ENCODE data around the gene HOOK2. TPM values are rescaled to one million over a fixed set of nuclear protein-coding genes. Genes with fewer than 3 reads are reported as not detected.
A peak's percentile ranks its signal among the peaks of the same experiment; 100 is the strongest.

Gene HOOK2
- polyA plus RNA-seq: 28.4 and 44.3 TPM in 2 replicates
- 14.9 and 16.1 TPM in 2 replicates for polyA minus RNA-seq

DNA sequence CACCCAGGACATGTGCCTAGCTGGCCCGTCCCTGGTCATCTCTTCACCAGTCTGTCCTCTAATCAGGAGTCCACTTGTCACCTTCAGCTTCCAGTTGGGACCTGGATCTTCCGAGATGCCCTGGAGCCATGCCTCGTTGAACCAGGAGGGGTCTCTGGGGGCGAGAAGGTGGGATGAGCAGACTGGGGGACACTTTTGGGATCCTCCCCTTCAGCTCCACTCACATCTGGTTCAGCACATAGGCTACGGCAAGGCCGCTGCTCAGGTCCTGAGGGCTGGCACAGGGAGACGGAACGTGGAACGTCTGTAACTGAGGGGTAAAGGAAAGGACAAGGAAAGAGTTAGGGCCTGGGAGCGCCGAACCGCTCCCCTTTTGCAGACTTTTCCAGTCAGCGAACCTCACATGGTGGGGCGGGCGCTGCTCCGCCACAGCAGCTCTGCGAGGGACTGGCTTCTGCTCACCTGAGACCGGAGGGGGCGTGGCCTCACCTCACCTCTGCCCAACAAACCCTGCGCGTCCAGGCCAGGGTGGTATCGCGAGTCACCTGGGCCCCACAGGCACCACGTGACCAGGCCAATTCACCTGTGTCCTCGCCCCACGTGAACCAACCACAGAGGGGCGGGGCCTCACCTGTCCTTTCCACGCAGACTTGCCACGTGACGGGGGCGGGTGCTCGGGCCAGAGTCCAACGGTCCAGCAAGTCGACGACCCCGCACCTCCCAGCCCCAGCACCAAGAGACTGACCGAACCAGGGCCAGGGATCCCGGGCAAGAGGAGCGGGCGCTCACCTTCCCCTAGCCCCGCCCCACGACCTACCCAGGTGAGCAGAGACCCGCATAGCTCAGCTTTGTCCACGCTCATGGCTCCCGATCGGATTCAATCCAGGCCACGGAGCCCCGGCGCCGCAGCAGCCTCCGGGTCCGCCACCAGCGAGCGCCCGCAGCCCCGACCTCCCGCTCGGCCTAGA, at the start of gene HOOK2:
Gene HOOK2 (minus strand): TSS at position 965 of the 968 bp plus-strand sequence. CDS start 103 bp downstream, at position 862.
- Histone ChIP-seq H2AFZ (ENCODE audit: low read depth, low read length) (peak within 1 kb of the TSS; percentile 62), H4K20me1 (ENCODE audit: insufficient read depth) (no peaks in the 10 kb centered on the region)
- TF ChIP-seq POLR2AphosphoS5 (IDR thresholded peaks at IDR 0.05) (peak; percentile 70), TAF1 (IDR thresholded peaks at IDR 0.05; ENCODE audit: low read depth) (no peak), RAD21 (conservative IDR thresholded peaks at IDR 0.05) (no peak), EZH2 (IDR thresholded peaks at IDR 0.05; ENCODE audit: borderline replicate concordance, insufficient read depth, low read length, poor library complexity, severe bottlenecking) (no peak), EP300 (conservative IDR thresholded peaks at IDR 0.05; ENCODE audit: poor library complexity, severe bottlenecking) (no peak), MXI1 (conservative IDR thresholded peaks at IDR 0.05; ENCODE audit: poor library complexity, severe bottlenecking) (peak; percentile 75), REST (IDR thresholded peaks at IDR 0.05; ENCODE audit: borderline replicate concordance) (no peak), SMC3 (conservative IDR thresholded peaks at IDR 0.05; ENCODE audit: poor library complexity) (no peak)
- TF ChIP-seq, protein P1, sequence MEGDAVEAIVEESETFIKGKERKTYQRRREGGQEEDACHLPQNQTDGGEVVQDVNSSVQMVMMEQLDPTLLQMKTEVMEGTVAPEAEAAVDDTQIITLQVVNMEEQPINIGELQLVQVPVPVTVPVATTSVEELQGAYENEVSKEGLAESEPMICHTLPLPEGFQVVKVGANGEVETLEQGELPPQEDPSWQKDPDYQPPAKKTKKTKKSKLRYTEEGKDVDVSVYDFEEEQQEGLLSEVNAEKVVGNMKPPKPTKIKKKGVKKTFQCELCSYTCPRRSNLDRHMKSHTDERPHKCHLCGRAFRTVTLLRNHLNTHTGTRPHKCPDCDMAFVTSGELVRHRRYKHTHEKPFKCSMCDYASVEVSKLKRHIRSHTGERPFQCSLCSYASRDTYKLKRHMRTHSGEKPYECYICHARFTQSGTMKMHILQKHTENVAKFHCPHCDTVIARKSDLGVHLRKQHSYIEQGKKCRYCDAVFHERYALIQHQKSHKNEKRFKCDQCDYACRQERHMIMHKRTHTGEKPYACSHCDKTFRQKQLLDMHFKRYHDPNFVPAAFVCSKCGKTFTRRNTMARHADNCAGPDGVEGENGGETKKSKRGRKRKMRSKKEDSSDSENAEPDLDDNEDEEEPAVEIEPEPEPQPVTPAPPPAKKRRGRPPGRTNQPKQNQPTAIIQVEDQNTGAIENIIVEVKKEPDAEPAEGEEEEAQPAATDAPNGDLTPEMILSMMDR (IDR thresholded peaks at IDR 0.05; ENCODE audit: poor library complexity, severe bottlenecking): no peak

DNA sequence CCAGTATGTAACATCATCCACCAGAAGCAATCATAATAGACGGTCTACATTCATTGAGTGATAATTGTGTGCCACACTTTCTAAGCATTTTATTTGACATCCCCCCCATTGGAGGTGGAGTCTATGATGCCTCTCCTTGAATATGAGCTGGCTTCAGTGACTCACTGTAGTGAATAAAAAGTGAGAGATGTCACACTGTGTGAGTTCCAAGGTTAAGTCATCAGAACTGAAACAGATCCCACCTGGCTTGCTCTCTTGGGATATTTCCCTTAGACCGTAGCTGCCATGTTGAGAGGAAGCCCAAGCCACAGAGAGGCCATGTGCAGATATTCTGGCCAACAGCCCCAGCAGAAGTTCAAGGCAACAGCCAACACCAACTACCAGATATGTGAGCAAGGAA, 46.4 kb upstream of the HOOK2 start:
- Histone ChIP-seq H3K4me3 (ENCODE audit: low read length) (no peak overlapping the region), H3F3A (ENCODE audit: insufficient read depth, low read length, poor library complexity, severe bottlenecking) (no peaks in the 10 kb centered on the region), H3K9me3 (ENCODE audit: low read length) (no peaks in the 10 kb centered on the region), H3K4me2 (ENCODE audit: low read length) (no peak overlapping the region), H3K27ac (ENCODE audit: low read length) (no peak overlapping the region), H3K27me3 (ENCODE audit: insufficient read depth, low read depth, low read length) (no peaks in the 10 kb centered on the region), H3K9me2 (ENCODE audit: insufficient read depth, low read length) (no peaks in the 10 kb centered on the region), H4K20me1 (ENCODE audit: insufficient read depth) (no peaks in the 10 kb centered on the region), H3K79me2 (replicated peaks; ENCODE audit: insufficient read depth, low read length) (no peaks in the 10 kb centered on the region), H3K9ac (ENCODE audit: low read length) (no peak overlapping the region), H2AFZ (ENCODE audit: low read depth, low read length) (no peak overlapping the region), H3K36me3 (ENCODE audit: insufficient read depth, low read length) (no peaks in the 10 kb centered on the region)
- TF ChIP-seq REST (IDR thresholded peaks at IDR 0.05; ENCODE audit: borderline replicate concordance): no peak
- no peak for TF ChIP-seq EP300 (conservative IDR thresholded peaks at IDR 0.05; ENCODE audit: poor library complexity, severe bottlenecking)
- TF ChIP-seq TAF1 (IDR thresholded peaks at IDR 0.05; ENCODE audit: low read depth): no peak
- TF ChIP-seq, protein P1 (IDR thresholded peaks at IDR 0.05; ENCODE audit: poor library complexity, severe bottlenecking): no peak
- TF ChIP-seq RAD21 (conservative IDR thresholded peaks at IDR 0.05): no peak
- no peak for TF ChIP-seq POLR2AphosphoS5 (IDR thresholded peaks at IDR 0.05)
- no peak for TF ChIP-seq EZH2 (IDR thresholded peaks at IDR 0.05; ENCODE audit: borderline replicate concordance, insufficient read depth, low read length, poor library complexity, severe bottlenecking)
- TF ChIP-seq MXI1 (conservative IDR thresholded peaks at IDR 0.05; ENCODE audit: poor library complexity, severe bottlenecking): no peak
- TF ChIP-seq SMC3 (conservative IDR thresholded peaks at IDR 0.05; ENCODE audit: poor library complexity): no peak

More for the DNA sequence above, at the start of gene HOOK2:
- no peaks in the 10 kb centered on the region for H3K9me3 ChIP-seq (ENCODE audit: low read length)
- H3F3A ChIP-seq (ENCODE audit: insufficient read depth, low read length, poor library complexity, severe bottlenecking): no peaks in the 10 kb centered on the region
- H3K79me2 ChIP-seq (replicated peaks; ENCODE audit: insufficient read depth, low read length): no peaks in the 10 kb centered on the region
- H3K36me3 ChIP-seq (ENCODE audit: insufficient read depth, low read length): no peaks in the 10 kb centered on the region
- H3K9ac ChIP-seq (ENCODE audit: low read length): peak within 1 kb of the TSS; percentile 86
- H3K4me3 ChIP-seq (ENCODE audit: low read length): peak within 1 kb of the TSS; percentile 76
- no peak within 1 kb of the TSS for H3K27ac ChIP-seq (ENCODE audit: low read length)
- peak within 1 kb of the TSS; percentile 81 for H3K4me2 ChIP-seq (ENCODE audit: low read length)
- H3K9me2 ChIP-seq (ENCODE audit: insufficient read depth, low read length): no peaks in the 10 kb centered on the region
- H3K27me3 ChIP-seq (ENCODE audit: insufficient read depth, low read depth, low read length): no peaks in the 10 kb centered on the region

All from neural cell (in vitro differentiated cells).